Measurements from ENCODE around the gene VAMP2. TPM values are rescaled to one million over a fixed set of nuclear protein-coding genes. Genes with fewer than 3 reads are reported as not detected.

The VAMP2 gene
- total RNA-seq, 1 experiment from 2014 or later = 5.0 TPM

GRCh38 chr17:8131844-8132441 is 30.8 kb downstream of the VAMP2 start:
- H4K20me1 ChIP-seq (ENCODE audit: low read length) = no peaks in the 10 kb centered on the region
- CTCF ChIA-PET = no interaction called here
- 0 out of 2 replicates have a peak, but pooled peaks cover 4% of the 10 kb centered on the region for H3K4me1 ChIP-seq (ENCODE audit: insufficient read depth, low read length)
- no peaks in the 10 kb centered on the region for H3K27me3 ChIP-seq (ENCODE audit: low read length)
- H3K27ac ChIP-seq (ENCODE audit: low read length) = no peak overlapping the region
- peak; percentile 37 for DNase-seq
- TF ChIP-seq EZH2phosphoT487 (IDR thresholded peaks at IDR 0.05; ENCODE audit: borderline replicate concordance, low read length) (no peak), EZH2 (IDR thresholded peaks at IDR 0.05; ENCODE audit: low read length, unreplicated experiment) (no peak), CTCF (conservative IDR thresholded peaks at IDR 0.05; ENCODE audit: low read depth, low read length) (no peak)
- H3K36me3 ChIP-seq (ENCODE audit: low read depth, low read length) = no peaks in the 10 kb centered on the region
- peaks cover 4% of the 10 kb centered on the region for H3F3A ChIP-seq (ENCODE audit: low read length, unreplicated experiment)
- no peaks in the 10 kb centered on the region for H3K9me3 ChIP-seq (ENCODE audit: low read length)
- intact Hi-C loops (cut with micrococcal nuclease) = no loop called here
- H3K79me2 ChIP-seq (ENCODE audit: low read length) = no peaks in the 10 kb centered on the region
- no TSS peak for BruUV-seq (replicated peaks)
- H3K9me2 ChIP-seq (replicated peaks; ENCODE audit: low read length) = no peaks in the 10 kb centered on the region
- no peak overlapping the region for H2AFZ ChIP-seq (ENCODE audit: low read length)
- H3K4me2 ChIP-seq (ENCODE audit: low read length) = no peak overlapping the region
- H3K9ac ChIP-seq (ENCODE audit: low read length) = no peak overlapping the region
- 0 out of 2 replicates have a peak, but pooled peaks have one; percentile 37 for ATAC-seq
- POLR2A ChIA-PET (ENCODE audit: unreplicated experiment) = no interaction called here
- H3K4me3 ChIP-seq (ENCODE audit: low read length) = no peak overlapping the region

GRCh38 chr17:8128125-8128784 is 34.5 kb downstream of the VAMP2 start:
- H3K27me3 ChIP-seq (ENCODE audit: low read length) = no peaks in the 10 kb centered on the region
- no TSS peak for BruUV-seq (replicated peaks)
- H3K4me3 ChIP-seq (ENCODE audit: low read length) = no peak overlapping the region
- H3K36me3 ChIP-seq (ENCODE audit: low read depth, low read length) = no peaks in the 10 kb centered on the region
- ChIA-PET CTCF (no interaction called here), POLR2A (ENCODE audit: unreplicated experiment) (no interaction called here)
- H3K27ac ChIP-seq (ENCODE audit: low read length) = no peak overlapping the region
- no peak overlapping the region for H3K9ac ChIP-seq (ENCODE audit: low read length)
- intact Hi-C loops (cut with micrococcal nuclease) = no loop called here
- ATAC-seq (no peak), DNase-seq (no peak)
- H4K20me1 ChIP-seq (ENCODE audit: low read length) = no peaks in the 10 kb centered on the region
- H3K9me2 ChIP-seq (replicated peaks; ENCODE audit: low read length) = no peaks in the 10 kb centered on the region
- peaks cover 7% of the 10 kb centered on the region; the same call in 1 of the 2 replicates for H3K4me1 ChIP-seq (ENCODE audit: insufficient read depth, low read length)
- no peak overlapping the region for H3K4me2 ChIP-seq (ENCODE audit: low read length)
- H2AFZ ChIP-seq (ENCODE audit: low read length) = no peak overlapping the region
- no peaks in the 10 kb centered on the region for H3K79me2 ChIP-seq (ENCODE audit: low read length)
- H3F3A ChIP-seq (ENCODE audit: low read length, unreplicated experiment) = peaks cover 4% of the 10 kb centered on the region
- H3K9me3 ChIP-seq (ENCODE audit: low read length) = no peaks in the 10 kb centered on the region
- no peak for TF ChIP-seq CTCF (conservative IDR thresholded peaks at IDR 0.05; ENCODE audit: low read depth, low read length)
- TF ChIP-seq EZH2phosphoT487 (IDR thresholded peaks at IDR 0.05; ENCODE audit: borderline replicate concordance, low read length) = no peak
- TF ChIP-seq EZH2 (IDR thresholded peaks at IDR 0.05; ENCODE audit: low read length, unreplicated experiment) = no peak

Measured in PC-3 (cell line).